Activated effector memory CD4-positive, alpha-beta T cell treated with Interleukin-2 at 50 U/mL for 16 hours (primary cell): Measurements from ENCODE around the gene ZNF497.
"Not testable (repeated sequence)": the region's sequence is repeated elsewhere in the genome, so short reads cannot be mapped to it uniquely, and the experiment has no call there.

Experiments
- DNase-seq: peaks from one replicate; pipeline ENCODE4 v3.0.0-alpha.2; 2020

The ZNF497 gene

DNA sequence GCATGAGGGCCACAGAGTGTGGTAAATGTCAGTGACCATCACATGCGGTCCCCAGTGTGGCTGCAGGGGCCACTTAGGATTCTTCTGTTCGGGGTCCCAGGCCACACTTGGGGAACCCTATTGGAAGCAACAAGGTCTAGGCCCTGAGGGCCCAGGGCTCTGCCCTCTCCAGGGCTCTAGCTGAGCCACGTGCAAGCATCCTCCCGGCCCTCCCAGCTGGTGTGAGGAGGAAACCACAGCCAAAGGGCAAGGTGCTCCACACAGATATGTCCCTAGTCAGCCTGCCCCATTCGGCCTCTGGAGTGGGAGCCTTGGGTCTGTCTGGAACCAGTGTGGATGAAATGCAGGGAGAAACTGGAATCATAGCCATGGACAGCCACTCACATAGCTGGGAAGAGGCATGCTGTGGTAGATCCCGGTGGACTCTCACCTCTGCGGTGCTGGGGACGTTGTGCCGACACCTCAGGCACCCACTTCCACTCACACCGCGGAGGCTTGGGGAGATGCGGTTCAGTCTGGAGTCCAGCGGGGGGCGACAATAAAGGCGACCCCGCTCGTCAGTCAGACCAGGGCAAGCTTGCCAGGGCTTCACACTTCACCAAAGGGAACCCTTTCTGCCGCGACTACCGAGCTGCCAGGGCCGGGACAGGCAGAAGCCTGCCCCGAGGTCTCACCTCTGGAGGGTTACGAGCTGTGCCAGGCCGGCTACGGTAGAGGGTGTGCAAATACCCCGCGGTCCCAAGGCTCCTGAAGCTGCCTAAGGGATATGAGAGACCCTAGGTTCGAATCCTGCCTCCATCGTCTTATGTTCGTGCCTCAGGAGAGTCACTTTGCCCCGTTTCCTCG lies 4.3 kb upstream of the ZNF497 start:
- DNase-seq: no peak

DNA sequence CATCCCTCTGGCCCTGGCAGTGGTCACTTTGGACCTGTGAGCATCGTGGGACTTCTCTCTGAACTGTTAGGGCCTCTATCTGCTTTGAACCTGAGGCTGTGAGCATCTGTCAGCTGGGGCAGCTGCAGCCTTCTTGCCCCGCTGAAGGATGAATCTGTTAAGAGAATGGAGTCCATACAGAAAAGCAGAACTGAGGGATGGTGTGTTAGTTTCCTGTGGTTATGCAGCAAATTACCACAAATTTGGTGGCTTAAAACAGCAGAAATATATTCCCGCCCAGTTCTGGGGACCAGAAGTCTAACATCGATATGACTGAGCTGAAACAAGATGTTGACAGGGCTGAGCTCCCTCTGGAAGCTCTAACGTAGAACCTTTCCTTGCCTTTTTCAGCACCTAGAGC lies 1.6 kb upstream of the ZNF497 start:
- no peak for DNase-seq

DNA sequence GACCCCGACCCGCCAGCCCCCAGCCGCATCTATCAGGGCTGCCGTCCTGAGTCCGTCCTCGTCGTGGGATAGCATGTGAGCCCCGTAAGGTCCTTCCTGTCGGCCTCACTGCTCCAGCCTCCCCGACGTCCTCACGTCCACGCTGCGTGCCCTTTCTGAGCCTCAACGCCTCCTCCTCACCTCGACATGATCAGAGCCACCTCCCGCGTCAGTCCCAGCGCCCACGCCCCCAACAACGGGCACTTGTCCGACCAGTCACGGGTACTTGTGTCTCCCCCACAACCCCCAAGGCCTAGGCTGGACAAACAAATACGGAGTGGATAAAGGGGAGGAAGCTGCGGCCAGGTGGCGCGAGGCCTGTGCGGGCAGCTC lies 665 bp downstream of the ZNF497 start:
- DNase-seq: peak; percentile 10

DNA sequence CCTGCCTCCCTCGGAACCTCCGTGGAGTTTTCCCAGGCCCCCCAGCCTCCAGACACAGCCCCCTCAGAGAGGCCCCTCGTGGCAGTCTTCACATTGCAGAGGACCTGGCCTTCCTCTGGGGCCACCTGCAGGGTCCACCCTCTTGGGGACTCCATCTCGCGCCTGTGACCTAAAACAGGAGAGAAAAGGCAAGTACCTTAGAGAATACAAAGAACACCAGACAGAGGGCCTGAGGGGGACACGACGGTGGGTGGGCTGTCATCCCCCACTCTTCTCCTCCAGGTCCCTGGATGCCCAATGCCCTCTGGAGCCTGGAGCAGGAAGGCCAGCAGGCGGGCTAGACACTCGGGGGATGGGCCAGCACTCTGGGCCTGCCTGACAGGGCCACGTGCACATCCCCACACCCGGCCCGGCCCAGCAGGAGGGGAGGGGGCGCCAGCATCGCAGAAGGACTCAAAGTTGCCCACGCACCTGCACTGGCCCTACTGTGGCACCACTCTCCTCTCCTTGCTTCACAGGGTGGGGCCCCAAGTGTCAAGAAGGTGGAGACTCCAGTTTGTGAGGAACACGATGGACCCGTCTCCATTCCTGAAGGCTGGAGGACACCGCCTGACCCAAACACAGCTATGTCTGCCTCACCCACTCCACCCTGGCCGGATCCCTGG lies 4.9 kb downstream of the ZNF497 start:
- no peak for DNase-seq

DNA sequence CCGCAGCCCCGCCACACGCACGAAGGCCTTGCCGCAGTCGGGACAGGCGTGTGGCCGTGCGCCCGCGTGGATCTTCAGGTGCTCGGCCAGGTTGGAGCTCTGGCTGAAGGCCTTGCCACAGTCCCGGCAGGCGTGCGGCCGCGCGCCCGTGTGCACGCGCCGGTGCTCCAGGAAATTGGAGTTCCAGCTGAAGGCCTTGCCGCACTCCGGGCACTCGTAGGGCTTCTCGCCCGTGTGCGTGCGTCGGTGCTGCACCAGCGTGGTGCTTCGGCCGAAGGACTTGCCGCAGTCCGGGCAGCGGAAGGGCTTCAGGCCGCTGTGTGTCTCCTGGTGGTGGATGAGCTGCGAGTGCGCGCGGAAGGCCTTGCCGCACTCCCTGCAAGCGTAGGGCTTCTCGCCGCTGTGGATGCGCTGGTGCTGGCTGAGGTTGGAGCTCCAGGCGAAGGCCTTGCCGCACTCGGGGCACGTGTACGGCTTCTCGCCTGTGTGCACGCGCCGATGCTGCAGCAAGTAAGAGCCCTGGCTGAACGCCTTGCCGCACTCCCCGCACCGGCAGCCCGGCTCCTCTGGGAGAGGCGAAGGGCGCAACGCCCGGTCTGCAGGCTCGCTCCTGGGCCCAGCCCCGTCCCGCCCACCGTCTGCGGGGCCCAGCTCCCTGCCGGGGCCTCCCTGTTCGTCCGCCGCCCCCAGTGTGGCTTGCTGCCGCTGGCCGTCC lies 5.6 kb downstream of the ZNF497 start:
- no peak for DNase-seq

DNA sequence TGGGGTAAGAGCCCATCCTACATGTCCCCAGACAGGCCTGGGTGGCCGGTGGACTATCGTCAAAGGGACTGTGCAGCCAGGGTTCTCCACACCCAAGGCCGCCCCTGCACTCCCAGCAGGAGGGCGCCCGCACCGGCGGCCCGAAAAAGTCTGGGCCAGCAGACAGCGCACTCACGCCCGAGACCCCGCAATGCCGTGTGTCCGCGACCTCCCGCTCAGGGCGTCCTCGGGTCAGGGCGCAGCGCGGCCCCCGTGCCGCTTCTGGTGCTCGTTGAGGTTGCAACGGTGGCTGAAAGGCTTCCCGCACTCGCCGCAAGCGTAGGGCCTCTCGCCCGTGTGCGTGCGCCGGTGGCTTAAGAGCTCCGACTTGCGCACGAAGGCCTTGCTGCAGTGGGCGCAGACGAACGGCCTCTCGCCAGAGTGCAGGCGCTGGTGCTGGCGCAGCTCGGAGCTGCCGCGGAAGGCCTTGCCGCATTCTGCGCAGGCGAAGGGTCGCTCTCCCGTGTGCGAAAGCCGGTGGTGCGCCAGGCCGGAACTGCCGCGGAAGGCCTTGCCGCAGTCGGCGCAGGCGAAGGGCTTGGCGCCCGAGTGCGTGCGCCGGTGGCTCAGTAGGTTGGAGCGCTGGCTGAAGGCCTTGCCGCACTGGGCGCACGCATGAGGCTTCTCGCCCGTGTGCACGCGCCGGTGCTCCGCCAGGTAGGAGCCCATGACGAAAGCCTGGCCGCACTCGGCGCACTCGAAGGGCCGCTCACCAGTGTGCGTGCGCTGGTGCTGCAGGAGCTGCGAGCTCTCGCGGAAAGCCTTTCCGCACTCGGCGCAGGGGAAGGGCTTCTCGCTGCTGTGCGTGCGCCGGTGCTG lies 6.4 kb downstream of the ZNF497 start:
- peak; percentile 34 for DNase-seq

DNA sequence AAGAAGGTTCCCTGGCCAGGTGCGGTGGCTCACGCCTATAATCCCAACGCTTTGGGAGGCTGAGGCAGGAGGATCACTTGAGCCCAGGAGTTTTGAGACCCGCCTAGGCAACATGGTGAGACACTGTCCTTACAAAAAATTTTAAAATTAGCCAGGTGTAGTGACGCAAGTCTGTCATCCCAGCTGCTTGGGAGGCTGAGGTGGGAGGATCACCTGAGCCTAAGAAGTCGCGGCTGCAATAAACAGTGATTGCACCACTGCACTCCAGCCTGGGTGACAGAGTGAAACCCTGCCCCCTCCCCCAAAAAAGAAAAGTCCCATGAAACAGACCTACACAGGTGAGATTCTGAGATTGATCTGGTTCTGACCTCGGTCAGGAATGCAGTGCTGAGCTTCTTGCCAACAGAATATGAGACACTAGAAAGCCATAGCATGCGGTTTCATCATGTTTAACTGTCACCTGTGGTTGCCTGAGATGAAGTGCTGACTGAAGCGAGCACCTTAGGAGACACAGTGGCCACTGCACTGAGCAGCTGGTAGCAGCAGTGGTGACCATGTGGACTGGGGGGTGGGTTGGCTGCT lies 7.2 kb downstream of the ZNF497 start:
- no peak for DNase-seq

DNA sequence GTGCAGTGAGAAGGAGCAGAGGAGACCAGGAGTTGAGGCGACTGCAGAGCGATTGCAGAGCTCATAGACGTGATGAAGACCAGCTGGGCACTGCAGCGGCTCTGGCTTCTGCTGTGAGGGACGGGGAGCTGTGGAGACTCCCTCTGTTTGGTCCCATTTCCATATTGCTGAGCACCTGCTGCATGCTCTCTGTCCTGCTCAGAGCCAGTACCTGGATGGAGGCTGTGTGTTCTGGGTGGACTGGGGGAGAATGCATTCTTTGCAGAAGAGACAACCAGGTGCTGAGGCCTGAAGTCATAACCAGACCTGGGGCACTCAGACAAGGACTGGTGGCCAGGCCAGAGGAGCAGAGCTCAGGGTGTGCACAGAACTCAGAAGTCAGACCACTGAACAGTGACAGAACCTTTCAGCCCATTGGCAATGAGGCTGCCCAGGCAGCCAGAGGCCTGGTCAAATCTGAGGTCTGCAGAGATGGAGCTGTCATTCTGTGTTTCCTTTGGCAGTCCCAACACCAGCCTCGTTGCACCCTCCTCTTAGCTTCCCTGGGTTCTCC lies 8.0 kb downstream of the ZNF497 start:
- no peak for DNase-seq

DNA sequence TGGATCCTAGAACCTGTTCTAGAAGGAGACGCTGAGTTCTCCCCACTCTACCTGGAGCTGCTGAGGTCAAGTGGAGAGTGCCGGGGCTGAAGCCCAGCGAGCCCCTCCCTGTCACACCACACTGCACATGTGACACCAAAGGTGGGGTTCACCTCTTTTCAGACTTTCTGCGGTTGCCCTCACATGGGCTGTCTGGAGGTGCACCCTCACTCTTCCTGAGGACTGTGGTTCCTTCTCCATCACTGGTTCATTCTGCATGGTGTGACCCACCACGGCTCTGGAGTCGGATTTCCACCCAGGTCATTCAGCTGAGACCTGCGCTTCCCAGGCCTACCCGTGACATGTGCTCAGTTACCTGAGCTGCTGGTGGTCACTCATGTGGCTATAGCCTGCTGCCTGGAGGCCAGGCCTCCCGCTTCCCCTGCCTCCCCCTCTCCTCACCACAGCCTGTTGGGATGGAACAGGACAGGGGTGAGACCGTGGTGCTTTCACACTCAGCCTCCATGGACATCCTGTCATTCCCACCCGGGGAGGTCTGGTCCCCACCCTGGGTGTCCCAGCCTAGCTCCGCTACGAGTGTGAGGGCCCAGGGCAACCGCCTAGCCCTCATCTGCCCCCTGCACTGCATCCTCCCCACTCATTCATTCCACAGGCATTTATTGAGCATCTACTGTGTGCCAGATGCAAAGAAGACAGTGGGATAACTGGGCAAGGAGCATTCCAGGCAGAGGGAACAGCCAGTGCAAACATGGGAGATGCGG lies 8.7 kb downstream of the ZNF497 start:
- no peak for DNase-seq

DNA sequence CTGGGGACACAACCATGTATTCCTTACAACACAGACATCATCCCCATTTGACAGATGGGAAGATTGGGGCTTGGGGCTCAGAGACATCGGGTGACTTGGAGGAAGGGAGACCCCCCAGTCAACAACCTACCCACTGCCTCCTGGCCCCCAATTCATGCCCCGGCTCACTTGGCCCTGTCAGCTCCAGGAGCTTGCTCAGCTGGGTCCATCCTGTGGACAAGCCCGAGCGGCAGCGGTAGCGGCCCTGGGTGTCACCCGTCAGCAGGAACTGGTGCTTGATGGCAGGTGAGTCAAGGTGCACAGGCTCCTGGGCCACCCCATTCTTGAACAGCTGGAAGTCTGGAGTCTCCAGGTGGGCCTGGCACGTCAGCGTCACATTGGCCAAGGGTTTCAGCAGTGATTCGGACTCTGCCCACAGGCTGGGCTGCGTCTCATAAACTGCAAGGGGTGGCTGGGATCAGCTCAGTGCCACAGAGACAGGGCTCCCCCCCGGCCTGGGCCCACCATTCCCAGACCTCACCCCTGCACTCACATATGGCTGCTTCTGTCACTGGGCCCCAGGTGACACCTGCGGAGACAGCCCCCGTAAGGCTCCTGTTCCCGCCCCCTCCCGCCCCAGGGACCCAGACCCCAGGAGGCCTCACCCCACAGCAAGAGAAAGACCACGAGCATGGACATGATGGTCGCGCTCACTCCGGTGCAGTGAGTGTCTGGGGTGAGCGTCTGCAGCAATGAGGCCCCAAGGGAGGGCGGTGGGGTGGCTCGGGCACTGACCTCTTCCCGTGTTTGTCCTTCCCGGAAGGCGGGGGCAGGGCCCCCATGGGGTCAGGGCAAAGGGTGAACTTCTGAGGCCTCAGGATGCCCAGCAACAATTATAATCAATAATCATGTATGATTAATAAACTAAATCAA lies 9.5 kb downstream of the ZNF497 start, which contains the start of gene A1BG:
TSS of gene A1BG (minus strand) at position 733 of the 912 bp plus-strand sequence. CDS start at position 678, 55 bp downstream.
- no peak for DNase-seq

DNA sequence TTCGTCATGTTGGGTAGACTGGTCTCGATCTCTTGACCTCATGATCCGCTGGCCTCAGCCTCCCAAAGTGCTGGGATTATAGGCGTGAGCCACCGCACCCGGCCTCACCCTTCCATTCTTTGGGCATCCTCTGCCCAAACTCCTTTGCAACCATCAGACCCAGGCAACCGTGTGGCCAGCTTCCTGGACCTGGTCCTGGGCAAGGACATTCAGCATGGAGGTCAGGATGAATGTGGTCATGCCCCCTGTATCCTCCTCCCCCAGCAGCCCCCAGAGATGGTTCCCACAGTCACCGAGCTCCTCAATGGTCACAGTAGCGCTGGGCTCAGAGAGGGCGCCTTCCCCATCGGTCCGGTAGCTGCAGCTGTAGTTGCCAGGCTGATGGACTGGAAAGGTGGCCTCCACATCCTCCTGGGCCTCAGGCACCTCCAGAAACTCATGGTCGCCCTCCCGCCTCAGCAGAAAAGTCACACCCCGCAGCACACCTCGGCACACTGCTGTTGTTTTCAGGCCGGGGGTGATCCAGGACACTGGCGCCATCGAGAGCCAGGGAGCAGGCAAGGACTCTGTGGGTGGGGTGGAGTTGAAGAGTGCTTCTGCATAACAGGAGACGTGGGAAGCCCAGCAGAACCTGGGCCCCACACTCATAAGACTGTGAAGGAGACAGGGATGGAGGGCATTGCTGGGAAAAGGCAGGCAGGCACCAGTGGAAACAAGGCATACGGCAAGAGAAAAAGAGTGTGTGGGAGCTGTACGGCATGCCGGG lies 10.4 kb downstream of the ZNF497 start:
- no peak for DNase-seq

DNA sequence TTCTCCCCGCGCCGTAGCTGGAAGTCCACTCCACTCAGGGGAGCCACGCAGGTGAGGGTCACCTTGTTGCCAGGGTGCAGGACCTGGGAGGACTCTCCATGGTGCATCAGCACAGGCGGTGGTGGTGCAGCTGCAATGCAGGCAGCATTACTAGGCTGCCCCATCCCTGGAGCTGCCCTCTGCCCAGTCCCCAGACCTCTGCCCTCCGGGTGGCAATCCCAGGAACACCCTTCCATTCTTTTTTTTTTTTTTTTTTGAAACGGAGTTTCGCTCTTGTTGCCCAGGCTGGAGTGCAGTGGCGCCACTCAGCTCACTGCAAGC lies 11.0 kb downstream of the ZNF497 start:
- no peak for DNase-seq

DNA sequence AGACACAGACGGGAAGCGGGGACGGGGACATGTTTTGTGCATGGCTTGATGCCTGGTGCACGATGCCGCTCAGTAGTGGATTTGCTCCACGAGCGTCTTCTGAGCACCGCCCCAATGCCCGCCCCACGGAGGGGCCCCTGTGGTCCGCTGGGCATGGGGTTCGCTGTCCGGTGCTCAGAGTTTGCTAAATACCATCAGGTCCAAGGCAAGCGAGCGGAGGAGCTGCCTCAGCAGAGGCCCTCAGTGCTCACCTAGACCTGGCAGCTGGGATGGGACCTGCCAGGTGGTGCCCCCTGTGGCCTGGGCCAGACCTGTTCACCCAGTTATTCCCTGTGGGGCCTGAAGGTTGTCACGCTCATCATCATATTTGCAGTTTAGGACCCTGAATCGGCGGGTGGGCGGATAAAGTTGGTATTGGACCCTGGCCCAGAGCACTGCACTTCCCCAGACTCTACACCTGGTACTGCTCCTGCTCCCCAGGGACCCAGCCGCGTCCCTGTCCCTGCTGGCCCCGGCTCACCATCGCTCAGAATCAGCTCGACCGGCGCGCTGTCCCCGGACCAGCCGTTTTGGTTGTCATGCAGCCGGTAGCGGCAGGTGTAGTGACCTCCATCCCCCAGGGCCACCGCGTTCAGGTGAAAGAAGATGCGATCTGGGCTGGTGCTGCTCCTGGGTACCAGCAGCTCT lies 11.5 kb downstream of the ZNF497 start:
- no peak for DNase-seq

DNA sequence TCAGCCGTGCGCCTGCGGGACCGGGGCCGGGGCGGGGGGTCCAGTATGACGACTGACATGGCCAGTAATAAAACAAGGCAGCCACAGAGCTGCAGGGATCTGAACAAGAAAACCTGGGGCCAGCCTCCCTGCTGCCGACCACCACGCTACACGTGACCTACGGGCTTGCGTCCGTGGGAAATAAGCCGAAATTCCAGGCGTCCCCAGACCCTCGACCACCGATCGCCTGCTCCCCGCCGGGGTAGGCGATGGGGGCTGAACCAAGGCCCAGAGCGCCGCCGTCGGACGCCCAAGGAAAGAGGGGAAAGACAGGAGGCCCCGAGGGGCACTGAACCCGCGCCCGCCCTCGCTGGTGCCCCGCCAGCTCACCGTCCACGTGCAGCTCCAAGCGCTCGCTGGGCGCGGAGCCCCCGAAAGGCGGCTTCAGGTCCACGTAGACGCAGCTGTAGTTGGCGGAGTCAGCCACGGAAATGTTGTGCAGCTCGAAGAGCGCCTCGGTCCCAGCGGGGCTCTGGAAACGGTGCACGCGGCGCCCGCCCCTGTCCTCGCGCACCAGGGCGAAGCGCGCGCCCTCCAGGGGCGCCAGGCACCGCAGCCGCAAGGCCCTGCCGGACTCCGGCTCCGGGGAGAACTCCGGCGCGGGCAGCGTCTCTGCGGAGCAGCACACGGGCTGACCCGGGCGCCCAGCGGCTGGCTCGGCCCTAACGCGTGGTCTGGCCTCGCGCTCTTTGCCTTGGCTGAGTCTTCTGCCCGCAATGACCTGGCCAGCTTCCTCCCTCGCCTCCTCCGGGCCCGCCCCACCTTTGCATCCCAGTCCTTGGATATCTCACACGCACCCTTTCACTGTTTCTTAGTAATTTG lies 12.3 kb downstream of the ZNF497 start:
- DNase-seq: no peak

DNA sequence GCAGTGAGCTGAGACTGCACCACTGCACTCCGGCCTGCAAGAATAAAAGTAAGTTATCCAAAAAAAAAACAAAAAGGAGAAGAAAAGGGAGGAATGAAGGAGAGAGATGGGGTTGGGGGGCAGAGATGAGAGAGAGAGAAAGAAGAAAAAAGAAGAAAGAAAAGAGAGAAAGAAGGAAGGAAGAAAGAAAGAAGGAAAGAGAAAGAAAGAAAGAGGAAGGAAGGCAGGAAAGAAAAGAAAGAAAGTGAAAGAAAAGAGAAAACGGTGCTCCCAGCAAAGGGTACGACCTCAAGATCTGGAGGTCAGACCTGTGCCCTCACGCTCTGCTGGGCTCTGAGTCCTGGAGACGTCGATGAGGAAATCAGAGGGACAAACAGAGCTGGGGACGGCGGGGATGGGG lies 13.0 kb downstream of the ZNF497 start:
- no peak for DNase-seq

DNA sequence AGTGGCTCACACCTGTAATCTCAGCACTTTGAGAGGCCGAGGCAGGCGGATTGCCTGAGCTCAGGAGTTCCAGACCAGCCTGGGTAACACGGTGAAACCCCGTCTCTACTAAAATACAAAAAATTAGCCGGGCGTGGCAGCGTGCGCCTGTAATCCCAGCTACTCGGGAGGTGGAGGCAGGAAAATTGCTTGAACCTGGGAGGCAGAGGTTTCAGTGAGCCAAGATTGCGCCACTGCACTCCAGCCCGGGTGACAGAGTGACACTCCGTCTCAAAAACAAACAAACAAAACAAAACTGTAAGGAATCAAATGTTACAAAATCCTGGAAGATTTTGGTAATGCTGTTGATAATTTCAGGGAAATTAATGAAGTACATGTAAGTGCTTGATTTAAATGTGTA lies 14.5 kb downstream of the ZNF497 start:
- not testable (repeated sequence) for DNase-seq

DNA sequence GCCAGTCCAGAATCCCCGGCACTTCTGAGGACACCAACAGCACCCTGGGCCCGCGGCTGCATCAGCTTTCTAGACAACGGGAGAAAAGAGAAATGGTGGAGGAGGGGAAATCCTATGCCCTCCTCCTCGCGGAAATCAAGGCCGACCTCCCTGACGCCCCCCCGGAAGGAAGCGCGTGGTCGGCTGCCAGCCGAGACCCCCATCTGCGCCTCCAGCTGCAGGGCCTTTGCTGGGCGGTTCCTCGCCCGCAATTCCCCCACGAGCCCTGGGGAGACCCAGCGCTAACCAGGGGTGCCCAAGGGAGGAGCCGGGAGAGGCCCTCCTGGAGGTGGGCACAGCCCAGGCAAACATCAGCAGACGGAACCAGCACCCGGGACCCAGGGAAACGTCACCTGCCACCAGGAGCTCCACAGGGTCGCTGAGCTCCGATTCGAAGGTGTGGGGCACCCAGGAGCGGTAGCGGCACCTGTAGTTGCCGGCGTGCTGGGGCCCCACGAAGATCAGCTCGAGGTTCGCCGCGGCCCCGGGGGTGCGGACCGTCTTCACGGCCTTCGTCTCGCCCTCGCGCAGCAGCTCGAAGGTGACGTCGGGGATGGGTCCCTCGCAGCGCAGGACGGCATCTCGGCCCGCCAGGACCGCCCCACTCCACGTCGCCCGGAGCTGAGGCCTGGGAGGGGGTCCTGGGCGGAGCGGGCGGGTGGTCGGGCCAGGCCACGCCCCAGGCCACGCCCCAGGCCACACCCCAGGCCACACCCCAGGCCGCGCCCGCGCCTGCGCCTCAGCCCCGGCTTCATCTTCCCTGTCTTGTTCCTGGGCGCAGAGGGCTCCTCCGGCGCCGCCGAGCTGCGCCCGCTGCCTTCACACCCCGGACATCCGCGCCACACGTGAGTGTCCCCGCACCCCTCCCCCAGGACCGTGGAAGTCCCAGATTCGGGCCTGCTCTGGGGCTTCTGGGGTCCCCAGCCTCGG lies 15.3 kb downstream of the ZNF497 start:
- DNase-seq: peak; percentile 47
